GM19023 (cell line): ENCODE measurements around the gene FHIP1B.

ENCODE experiments used
- ATAC-seq: cut with Tn5 transposase; IDR thresholded peaks from one replicate; pipeline ENCODE4 v1.9.1; 2021; ENCODE audit warnings: mild to moderate bottlenecking, moderate library complexity; ENCODE audit not compliant: unreplicated experiment

FHIP1B gene

GRCh38 chr11:6240781-6241180 lies 6.3 kb upstream of the FHIP1B start:
- ATAC-seq, result no peak

GRCh38 chr11:6240139-6240538 lies 5.7 kb upstream of the FHIP1B start:
- no peak for ATAC-seq

GRCh38 chr11:6238902-6239301 lies 4.5 kb upstream of the FHIP1B start, which contains the start of gene CNGA4:
CNGA4 (plus strand) TSS chr11:6239089; CDS start chr11:6239207, 118 bp downstream.
- ATAC-seq, result no peak

GRCh38 chr11:6237761-6238302 lies 3.4 kb upstream of the FHIP1B start:
- no peak for ATAC-seq

DNA sequence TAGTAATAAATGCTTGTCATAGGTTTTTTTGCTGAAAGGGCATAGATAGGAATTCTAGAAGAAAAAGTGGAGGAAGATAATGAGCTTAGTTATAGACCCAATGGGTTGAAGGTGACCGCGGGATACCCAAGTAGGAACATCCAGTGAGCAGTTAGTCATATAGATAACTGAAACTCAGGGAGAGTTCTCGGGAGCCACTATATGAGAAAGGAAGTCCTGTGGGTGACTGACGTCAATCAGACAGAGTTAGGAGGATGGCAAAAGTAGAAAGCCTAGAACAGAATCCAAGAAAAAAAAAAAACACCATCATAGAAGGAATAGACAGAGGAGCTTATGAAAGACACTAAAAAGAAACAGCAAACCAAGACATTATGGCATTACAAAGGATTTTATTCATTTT lies 2.8 kb upstream of the FHIP1B start:
- no peak for ATAC-seq

DNA sequence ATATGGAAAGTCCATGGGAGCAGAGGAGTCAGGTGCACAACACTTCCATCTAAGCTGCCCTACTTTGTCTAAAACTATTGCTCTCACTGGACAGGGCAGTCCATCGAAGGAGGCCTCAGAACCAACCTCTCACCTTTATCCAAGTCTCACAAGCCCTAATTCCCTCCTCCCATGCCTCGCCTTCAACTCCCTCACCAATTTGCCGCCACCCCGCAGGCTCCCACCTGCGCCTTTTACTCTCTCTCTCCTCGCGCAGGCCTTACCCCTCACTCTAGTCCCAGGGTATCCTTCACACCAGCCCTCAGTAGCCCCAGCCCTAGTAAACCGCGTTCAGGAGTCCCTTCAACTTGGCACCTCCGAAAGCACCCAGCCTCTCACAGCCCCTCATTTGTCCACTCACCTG lies 451 bp downstream of the FHIP1B start:
- ATAC-seq, result no peak

DNA sequence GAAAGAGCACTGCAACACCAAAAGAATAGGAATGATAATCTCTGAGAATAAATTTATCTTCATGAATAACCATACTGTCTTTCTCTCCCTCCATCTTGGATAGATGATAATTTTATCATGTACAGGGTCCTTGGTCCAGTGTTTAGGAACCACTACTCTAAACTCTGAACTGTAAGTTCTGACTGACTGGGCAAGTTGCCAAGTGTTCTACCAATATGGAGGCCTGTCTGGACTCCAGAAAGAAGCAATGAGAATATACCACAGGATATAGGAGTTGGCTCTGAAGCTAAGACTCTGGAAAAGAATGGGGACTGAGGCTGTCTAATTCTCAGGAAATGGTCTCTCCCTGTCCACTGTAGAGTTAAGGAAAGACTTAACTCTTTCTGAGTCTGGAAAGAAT lies 1.5 kb downstream of the FHIP1B start:
- no peak for ATAC-seq

DNA sequence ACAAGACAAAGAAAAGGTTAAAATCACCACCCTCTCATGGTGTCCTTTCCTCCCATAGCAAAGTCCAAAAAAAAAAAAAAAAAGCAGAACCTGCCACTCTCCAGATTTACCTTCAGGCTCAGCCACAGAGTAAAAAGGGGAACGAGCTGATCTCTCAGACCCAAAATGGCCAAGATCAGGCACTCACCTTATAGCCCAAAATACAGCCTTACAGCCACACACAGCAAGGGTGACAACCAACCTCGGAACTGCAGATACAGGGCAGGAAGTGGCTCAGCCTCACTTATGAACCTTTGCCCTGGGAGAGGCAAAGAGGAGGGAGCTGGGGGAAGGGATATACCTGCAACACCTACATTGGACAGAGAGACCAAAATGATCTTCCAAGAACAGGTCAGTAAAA lies 4.5 kb downstream of the FHIP1B start:
- ATAC-seq, result no peak

- ATAC-seq, result no peak
These were observed 5.9 kb downstream of the FHIP1B start for GRCh38 chr11:6228520-6228919.

DNA sequence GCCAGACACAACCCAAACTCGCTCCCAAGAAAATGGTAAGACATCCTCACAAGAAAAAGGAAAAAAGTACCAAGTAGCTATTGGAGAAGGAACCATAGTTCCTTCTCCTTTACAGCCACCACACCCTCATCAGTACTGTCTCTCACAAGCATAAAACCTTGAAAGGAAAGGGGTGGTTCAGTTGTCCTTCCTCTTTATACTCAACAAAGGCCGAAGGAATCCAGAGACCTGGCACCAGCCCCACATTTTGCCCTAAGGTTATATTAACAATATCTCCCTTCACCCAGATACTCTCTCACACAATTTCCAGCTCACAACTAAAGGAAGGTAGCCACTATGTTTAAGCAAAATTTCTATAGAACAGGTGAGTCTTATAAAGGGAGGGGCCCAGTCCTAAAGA lies 8.5 kb downstream of the FHIP1B start:
- no peak for ATAC-seq

DNA sequence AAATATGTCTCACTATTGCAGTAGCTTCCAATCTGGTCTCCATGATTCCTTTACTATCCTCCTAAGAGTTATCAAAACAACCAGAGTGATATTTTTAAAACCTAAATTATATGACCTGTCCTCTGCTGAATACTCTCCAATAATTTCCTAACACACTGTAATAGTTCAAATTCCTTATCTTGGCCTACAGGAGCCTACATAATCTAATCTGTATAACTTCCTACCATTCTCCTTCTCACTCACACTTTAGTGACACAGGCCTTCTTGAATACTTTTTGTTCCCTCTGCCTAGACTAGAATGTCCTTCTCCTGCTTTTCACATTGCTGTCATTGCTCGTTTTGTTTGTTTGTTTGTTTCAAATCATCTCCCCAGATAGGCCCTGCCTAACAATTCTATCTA lies 9.4 kb downstream of the FHIP1B start:
- no peak for ATAC-seq

GRCh38 chr11:6224421-6224820 lies 10.0 kb downstream of the FHIP1B start:
- ATAC-seq, result no peak

GRCh38 chr11:6223854-6224253 lies 10.6 kb downstream of the FHIP1B start:
- ATAC-seq, result no peak

DNA sequence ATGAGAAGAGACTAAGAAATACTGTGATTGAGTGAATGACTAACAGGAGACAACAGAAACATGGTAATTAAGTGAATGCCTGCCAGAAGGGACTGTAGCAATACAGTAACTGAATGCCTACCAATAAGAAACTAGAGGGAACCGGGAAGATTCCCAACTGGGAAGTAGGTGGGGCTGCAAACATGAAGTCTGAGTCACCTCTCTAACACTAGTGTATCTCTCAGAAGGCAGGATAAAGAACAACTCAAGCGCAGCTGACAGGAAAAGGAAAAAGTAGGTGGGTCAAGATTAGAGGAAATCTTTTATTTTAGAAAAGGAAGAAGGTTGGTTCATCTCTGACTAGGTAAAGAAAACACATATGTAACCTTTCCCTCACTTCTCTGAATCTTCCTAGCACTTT lies 15.1 kb downstream of the FHIP1B start:
- ATAC-seq, result no peak

- ATAC-seq, result no peak
These were observed 16.7 kb downstream of the FHIP1B start for GRCh38 chr11:6217722-6218121.

DNA sequence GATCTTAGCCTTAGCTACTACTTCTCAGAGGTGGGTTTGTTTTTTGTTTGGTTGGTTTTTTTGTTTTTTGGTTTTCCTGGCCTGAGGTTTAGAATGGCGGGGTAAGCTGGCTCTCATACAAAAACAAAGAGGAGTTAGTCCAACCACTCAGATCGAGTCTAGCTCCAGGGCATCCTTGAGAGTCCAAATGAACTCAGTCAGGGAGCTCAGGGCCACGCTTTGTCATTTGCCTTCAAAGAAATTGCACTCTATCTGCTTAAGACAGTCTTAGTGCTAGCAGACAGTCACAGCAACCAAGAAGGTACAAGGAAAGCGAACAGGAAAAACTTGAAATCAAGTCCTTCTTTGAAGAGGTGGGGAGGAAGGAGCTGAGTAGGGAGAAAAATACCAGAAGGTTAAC lies 17.9 kb downstream of the FHIP1B start:
- no peak for ATAC-seq

GRCh38 chr11:6214530-6214929 lies 19.9 kb downstream of the FHIP1B start:
- no peak for ATAC-seq

DNA sequence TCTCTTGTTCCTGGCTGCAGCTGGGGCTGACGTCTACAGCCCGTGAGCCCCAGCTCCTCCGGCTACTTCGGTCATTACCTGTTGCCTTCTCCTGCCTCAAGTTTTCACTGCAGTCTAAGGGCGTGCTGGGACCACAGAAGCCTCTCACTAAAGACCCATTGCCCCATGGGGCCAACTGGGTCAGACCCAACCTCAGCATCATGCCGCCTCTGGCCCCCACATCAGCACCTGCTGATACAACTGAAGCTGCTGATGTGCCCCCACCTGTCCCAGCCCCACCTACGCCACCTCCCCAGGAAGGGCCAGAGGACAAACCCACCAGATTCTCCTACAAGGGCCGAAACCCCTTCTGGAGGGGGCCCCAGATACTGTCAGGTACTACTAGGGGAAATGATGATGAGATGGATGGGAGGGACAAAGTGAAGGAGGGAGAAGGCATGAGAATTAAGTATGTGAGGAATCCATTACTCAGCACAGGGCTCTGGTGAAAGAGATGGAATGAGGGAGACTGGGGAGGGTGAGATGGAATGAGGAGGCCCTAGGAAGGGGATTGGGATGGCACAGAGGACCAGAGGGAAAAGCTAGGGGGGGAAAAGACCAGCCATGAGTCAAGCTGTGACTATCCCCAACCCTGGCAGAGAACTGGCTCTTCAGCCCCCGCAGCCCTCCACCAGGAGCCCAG lies 24.0 kb downstream of the FHIP1B start:
- ATAC-seq, result no peak

DNA sequence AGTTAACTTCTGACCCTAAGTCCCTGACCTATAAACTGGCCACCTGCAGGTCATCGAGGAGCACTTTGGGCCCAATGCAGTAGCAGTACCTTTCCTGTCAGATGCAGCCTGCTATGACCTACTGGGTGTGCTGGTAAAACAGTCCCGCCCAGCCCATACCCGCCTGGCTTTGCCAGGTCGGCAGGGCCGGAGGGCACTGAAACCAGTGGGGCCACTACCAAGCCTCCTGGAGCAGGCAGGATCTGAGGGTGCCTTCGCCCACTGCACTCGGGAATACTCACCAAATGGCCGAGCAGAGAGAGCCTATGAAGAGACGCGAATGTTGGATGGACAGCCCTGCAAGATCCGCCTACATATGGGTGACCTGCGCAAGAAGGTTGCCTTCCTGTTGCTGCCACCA lies 24.6 kb downstream of the FHIP1B start:
- no peak for ATAC-seq

- no peak for ATAC-seq
These were observed 27.8 kb downstream of the FHIP1B start for GRCh38 chr11:6206456-6207180.

GRCh38 chr11:6205366-6205765 lies 29.1 kb downstream of the FHIP1B start, which contains the start of gene C11orf42:
C11orf42 (plus strand) TSS chr11:6205557; CDS start chr11:6205616, 59 bp downstream.
- no peak for ATAC-seq

DNA sequence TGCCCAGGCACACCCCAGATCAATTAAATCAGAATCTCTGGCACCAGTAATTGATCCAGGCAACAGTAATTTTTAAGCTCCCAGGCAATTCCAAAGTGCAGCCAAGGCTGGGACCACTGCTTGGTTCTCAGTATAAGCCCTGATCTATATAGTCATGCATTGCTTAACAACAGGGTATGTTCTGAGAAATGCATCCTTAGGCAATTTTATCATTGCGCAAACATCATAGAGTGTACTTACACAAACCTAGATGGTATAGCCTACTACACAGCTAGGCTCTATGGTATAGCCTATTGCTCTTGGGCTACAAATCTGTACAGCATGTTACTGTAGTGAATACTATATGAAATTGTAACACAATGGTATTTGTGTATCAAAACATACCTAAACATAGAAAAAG lies 29.7 kb downstream of the FHIP1B start:
- no peak for ATAC-seq
